MCF 10A (cell line): ENCODE data around the gene SOCS3. TPM values are rescaled to one million over a fixed set of nuclear protein-coding genes. Genes with fewer than 3 reads are reported as not detected.

ENCODE experiments used
- BruUV-seq: library from RNA; stranded (reverse); fragments of 400-500 nt; replicated peaks from 2 replicates; lab custom pipeline; 2021; lab: Mats Ljungman, UMichigan
- CTCF ChIA-PET: fragments of 300-600 bp; sonication (Branson Sonifier 250); formaldehyde crosslinking; extraction: SDS; loops from one replicate; lab custom pipeline; 2021; ENCODE audit warnings: antibody characterized with exemption, inconsistent platforms; lab: Yijun Ruan, JAX
- POLR2A ChIA-PET: fragments of 300-600, 350-650 bp; sonication (Branson Sonifier 250); formaldehyde crosslinking; extraction: SDS; loops from one replicate; lab custom pipeline; 2020; ENCODE audit warnings: antibody characterized with exemption, inconsistent platforms; lab: Yijun Ruan, JAX
- DNase-seq: peaks from one replicate; pipeline ENCODE4 v3.0.0-alpha.2; 2018; ENCODE audit not compliant: unreplicated experiment
- H3K27ac Mint-ChIP-seq: one replicate; pipeline ENCODE4 v1.8.0; 2022; ENCODE audit warnings: mild to moderate bottlenecking, low read depth, mixed read lengths; ENCODE audit not compliant: unreplicated experiment
- H3K27me3 Mint-ChIP-seq: one replicate; pipeline ENCODE4 v1.8.0; 2022; ENCODE audit warnings: mixed read lengths; ENCODE audit not compliant: insufficient read depth, unreplicated experiment
- H3K36me3 Mint-ChIP-seq: one replicate; pipeline ENCODE4 v1.8.0; 2022; ENCODE audit warnings: mild to moderate bottlenecking, moderate library complexity, mixed read lengths; ENCODE audit not compliant: insufficient read depth, unreplicated experiment
- H3K4me1 Mint-ChIP-seq: one replicate; pipeline ENCODE4 v1.8.0; 2022; ENCODE audit warnings: mixed read lengths; ENCODE audit not compliant: insufficient read depth, unreplicated experiment
- H3K4me3 Mint-ChIP-seq: one replicate; pipeline ENCODE4 v1.8.0; 2022; ENCODE audit warnings: mild to moderate bottlenecking, moderate library complexity, mixed read lengths; ENCODE audit not compliant: unreplicated experiment
- H3K9me3 Mint-ChIP-seq: one replicate; pipeline ENCODE4 v1.8.0; 2022; ENCODE audit warnings: mixed read lengths; ENCODE audit not compliant: unreplicated experiment
- intact Hi-C: fragments of 100-400 bp; cut with micrococcal nuclease; formaldehyde crosslinking; loops from 2 replicates; pipeline ENCODE4 v1.14.1; 2022
- total RNA-seq: library from RNA; stranded (reverse); gene quantifications from 2 replicates; pipeline ENCODE4 v1.2.3, GENCODE V29; 2022
- TF ChIP-seq, protein P1 (sequence below): fragments of 200-600 bp; IDR thresholded peaks from one replicate; pipeline ENCODE4 v1.8.0; 2022; ENCODE audit warnings: antibody characterized with exemption, mild to moderate bottlenecking; ENCODE audit not compliant: unreplicated experiment

SOCS3 gene
- total RNA-seq, 1 experiment from 2014 or later: 2.5 TPM

DNA sequence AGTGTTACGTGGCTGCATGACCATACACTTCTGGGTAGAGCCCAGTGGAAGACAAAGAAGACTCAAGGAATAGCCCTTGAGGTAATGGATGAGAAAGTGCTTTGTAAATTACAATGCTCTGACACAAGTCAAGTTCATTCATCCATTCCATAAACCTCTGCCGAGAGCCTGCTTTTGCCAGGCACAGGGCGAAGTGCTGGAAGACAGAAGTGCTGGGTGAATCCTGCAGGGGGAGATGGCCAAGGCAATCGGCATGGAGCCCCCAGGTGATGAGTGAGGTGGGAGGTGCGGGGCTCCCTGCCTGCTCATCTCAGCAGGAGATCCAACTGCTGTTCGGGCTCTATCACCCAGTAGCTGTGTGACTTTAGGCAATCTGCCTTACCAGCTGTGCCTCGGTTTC lies 2.8 kb upstream of the SOCS3 start:
- intact Hi-C loops: no loop called here
- no peaks in the 10 kb centered on the region for H3K27me3 Mint-ChIP-seq
- H3K4me1 Mint-ChIP-seq: no peaks in the 10 kb centered on the region
- TF ChIP-seq, protein P1, sequence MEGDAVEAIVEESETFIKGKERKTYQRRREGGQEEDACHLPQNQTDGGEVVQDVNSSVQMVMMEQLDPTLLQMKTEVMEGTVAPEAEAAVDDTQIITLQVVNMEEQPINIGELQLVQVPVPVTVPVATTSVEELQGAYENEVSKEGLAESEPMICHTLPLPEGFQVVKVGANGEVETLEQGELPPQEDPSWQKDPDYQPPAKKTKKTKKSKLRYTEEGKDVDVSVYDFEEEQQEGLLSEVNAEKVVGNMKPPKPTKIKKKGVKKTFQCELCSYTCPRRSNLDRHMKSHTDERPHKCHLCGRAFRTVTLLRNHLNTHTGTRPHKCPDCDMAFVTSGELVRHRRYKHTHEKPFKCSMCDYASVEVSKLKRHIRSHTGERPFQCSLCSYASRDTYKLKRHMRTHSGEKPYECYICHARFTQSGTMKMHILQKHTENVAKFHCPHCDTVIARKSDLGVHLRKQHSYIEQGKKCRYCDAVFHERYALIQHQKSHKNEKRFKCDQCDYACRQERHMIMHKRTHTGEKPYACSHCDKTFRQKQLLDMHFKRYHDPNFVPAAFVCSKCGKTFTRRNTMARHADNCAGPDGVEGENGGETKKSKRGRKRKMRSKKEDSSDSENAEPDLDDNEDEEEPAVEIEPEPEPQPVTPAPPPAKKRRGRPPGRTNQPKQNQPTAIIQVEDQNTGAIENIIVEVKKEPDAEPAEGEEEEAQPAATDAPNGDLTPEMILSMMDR: no peak
- no TSS peak for BruUV-seq
- H3K36me3 Mint-ChIP-seq: peaks cover 9% of the 10 kb centered on the region
- no peak overlapping the region for H3K4me3 Mint-ChIP-seq
- H3K9me3 Mint-ChIP-seq: no peaks in the 10 kb centered on the region
- ChIA-PET CTCF (interaction anchor here (0.6 to 3.3 kb wide), 6 partner anchors 16 to 77 kb away, joined by 3 to 36 read pairs (median 6); partner anchors contain the start of gene PGS1), POLR2A (interaction anchor here (1.1 to 2.9 kb wide), 2 partner anchors 13 to 59 kb away, joined by 3 to 18 read pairs; no protein-coding TSS in a partner anchor)
- DNase-seq: no peak
- H3K27ac Mint-ChIP-seq: no peak overlapping the region

DNA sequence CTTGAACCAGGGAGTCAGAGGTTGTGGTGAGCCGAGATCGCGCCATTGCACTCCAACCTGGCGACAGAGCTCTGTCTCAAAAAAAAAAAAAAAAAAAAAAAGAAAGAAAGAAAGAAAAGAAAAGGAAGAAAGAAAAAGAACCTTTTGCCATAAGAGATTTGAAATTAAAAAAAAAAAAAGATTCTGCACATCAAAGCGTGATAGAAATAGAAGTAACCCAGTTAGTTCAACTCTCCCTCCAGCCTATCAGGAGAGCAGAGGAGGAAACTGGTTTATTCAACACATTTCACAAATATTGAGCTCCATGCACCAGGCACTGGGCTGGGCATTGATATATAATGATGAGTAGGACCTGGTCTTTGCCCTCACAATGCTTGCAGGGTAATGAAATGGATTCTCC lies 2.4 kb upstream of the SOCS3 start:
- Mint-ChIP-seq H3K4me3 (no peak overlapping the region), H3K27me3 (no peaks in the 10 kb centered on the region), H3K36me3 (peaks cover 14% of the 10 kb centered on the region), H3K27ac (no peak overlapping the region), H3K9me3 (no peaks in the 10 kb centered on the region), H3K4me1 (no peaks in the 10 kb centered on the region)
- ChIA-PET CTCF (interaction anchor here (1.0 to 3.3 kb wide), 4 partner anchors 21 to 61 kb away, joined by 4 to 36 read pairs (median 9); no protein-coding TSS in a partner anchor), POLR2A (interaction anchor here (1.1 to 2.9 kb wide), 2 partner anchors 13 to 59 kb away, joined by 3 to 18 read pairs; no protein-coding TSS in a partner anchor)
- no TSS peak for BruUV-seq
- TF ChIP-seq, protein P1: no peak
- DNase-seq: no peak
- intact Hi-C loops: no loop called here

DNA sequence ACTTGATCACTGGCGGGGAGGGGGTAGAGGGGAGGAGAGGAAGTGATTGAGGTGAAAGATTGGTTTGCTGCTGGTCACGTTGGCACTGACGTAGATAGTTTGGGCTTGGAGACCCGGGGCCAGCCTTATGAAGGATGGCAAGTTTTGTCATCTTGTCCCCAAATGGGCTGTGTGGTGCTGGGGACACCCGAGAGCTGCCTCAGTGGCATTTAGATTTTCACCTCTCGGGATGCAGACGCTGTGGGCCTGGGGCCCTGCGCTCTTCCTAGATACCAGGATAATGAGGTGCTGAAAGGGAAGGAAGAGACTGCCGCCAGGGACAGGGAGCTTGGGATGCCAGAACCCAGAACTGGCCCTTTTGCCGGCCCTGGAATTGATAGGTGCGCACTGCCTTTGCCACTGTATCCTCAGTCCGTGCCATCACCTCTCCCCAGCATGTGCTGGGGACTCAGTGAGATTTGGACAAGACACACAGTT lies 1.4 kb upstream of the SOCS3 start:
- Mint-ChIP-seq H3K27me3 (no peaks in the 10 kb centered on the region), H3K9me3 (no peaks in the 10 kb centered on the region), H3K36me3 (peaks cover 22% of the 10 kb centered on the region), H3K4me1 (no peaks in the 10 kb centered on the region), H3K4me3 (no peak overlapping the region), H3K27ac (no peak overlapping the region)
- TF ChIP-seq, protein P1: no peak
- DNase-seq: no peak
- no TSS peak for BruUV-seq
- POLR2A ChIA-PET: interaction anchor here (0.6 to 3.6 kb wide), 13 partner anchors 13 to 88 kb away, joined by 3 to 35 read pairs (median 4); partner anchors contain the start of gene PGS1
- CTCF ChIA-PET: interaction anchor here (0.6 to 3.3 kb wide), 19 partner anchors 9 to 939 kb away, joined by 3 to 36 read pairs (median 4); partner anchors contain the start of gene TMC6
- intact Hi-C loops: loop anchor here (2.0 kb wide), 1 partner anchor 348 kb away; no protein-coding TSS in a partner anchor
